GM12875 (cell line): ENCODE data around the gene ZNF844.
"Not testable (repeated sequence)": the region's sequence is repeated elsewhere in the genome, so short reads cannot be mapped to it uniquely, and the experiment has no call there.

ENCODE experiments used
- H3K4me3 ChIP-seq: one replicate; pipeline ENCODE4 v1.5.1; 2011; ENCODE audit warnings: low read depth, low read length, control low read depth
- CTCF ChIP-seq: IDR thresholded peaks from 2 replicates; pipeline ENCODE4 v1.5.1; 2011; ENCODE audit warnings: low read depth, mild to moderate bottlenecking, control low read depth, inconsistent platforms, low read length, moderate library complexity, borderline replicate concordance; ENCODE audit not compliant: insufficient read depth

ZNF844 gene

DNA sequence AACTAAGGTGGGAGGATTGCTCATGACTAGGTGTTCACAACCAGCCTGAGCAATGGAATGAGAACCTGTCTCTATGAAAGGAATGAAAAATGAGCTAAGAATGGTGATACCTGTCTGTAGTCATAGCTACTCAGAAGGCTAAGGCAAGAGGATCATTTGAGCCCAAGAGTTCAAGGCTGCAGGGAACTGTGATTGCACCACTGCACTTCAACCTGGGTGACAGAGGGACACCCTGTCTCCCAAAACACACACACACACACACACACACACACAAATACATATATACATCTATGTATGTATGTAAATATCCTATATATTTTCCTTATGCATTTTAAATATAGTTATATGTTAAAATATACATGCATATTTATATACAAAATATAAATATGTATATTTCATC lies 21.6 kb upstream of the ZNF844 start:
- no peak overlapping the region for H3K4me3 ChIP-seq
- no peak for TF ChIP-seq CTCF

DNA sequence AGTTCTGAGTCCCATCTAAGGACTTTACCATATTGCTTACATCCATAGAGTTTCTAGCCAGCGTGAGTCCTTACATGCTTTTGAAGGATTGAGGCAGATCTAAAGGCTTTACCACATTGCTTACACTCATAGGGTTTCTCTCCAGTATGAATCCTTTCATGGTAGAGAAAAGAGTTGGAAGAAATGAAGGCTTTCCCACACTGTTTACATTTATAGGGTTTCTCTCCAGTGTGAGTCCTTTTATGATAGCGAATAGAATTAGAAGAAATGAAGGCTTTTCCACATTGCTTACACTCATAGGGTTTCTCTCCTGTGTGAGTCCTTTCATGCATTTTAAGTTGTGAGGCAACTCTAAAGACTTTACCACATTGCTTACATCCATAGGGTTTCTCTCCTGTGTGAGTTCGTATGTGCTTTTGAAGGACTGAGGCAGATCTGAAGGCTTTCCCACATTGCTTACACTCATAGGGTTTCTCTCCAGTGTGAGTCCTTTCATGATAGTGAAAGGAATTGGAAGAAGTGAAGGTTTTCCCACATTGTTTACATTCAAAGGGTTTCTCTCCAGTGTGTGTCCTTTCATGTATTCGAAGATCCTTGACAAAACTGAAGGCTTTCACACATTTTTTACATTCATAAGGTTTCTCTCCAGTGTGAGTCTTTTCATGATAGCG lies 20.6 kb upstream of the ZNF844 start:
- no peak for TF ChIP-seq CTCF
- no peak overlapping the region for H3K4me3 ChIP-seq

- no peak overlapping the region for H3K4me3 ChIP-seq
- TF ChIP-seq CTCF, result no peak
Observed at GRCh38 chr19:12047868-12048267, 16.7 kb upstream of the ZNF844 start.

DNA sequence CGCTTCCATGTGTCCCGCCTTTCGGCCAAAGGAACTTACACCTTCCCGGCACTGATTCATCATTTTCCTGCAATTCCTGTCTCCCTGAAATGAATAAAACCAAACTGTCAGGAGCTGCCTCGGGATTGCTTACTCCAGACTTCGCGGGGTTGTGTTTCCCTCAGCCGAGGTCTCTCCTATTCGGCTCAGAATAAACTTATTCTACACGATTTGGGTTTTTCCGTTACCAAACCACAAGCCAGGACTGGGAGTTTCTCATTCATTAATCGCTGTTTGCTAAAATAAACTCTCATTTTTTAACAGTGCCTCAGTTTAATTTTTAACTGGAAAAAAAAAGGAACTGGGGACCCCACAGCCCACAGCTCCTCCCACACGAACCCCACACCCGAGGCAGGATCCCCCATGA lies 12.4 kb upstream of the ZNF844 start:
- peak overlapping the region; percentile 84 for H3K4me3 ChIP-seq
- no peak for TF ChIP-seq CTCF

DNA sequence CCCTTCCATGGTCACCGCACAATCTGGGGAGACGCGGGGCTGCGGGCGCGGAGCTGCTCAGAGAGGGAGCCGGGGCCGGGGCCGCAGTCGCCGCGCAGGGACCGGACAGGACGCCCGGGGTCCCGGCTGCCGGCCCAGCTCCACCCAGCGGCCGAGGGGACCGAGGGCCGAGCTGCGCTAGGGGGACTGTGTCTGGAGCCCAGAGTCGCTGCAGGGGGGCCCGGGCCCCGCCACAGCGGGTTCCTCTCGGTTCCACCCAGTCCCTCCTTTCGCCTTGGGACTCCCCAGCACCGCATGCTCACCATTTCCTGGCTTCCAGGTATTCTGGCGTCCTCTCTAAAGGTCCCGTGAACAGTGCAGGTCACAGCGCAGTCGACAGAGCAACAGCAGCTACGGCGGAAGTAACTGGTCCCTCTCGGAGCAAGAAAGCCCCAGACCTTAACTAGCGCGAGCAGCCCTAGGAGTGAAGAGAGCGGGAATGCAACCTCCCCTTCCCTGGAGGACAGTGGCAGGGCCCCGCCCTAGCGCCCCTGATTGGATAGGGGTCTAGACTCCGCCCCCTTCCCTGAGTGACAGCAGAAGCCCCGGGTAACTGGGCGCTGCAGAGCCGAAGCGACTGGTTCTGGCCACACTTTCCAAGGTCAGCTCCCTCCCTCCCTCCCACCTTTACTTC lies 11.9 kb upstream of the ZNF844 start, which contains the start of gene ZNF878:
ZNF878 (minus strand) TSS at position 465 of the 673 bp plus-strand sequence; CDS start at position 305, 160 bp downstream.
- peak within 1 kb of the TSS; percentile 84 for H3K4me3 ChIP-seq
- peak; percentile 35; the same call in 1 of the 2 replicates for TF ChIP-seq CTCF

DNA sequence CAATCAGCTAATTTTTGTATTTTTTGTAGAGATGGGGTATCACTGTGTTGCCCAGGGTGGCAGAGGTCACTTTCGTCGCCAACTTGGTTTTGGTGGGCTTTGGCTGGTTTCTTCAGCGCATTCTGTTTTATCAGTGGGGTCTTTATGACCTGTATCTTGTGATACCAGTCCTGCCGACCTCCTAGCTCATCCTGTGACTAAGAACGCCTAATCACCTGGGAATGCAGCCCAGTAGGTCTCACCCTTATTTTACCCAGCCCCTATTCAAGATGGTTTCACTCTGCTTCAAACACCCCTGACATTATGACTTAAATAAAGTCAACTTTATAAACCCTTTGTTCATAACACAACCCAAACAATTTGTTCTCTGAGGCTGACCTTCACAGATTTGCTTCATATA lies 8.7 kb upstream of the ZNF844 start:
- H3K4me3 ChIP-seq, result no peak overlapping the region
- TF ChIP-seq CTCF, result no peak

DNA sequence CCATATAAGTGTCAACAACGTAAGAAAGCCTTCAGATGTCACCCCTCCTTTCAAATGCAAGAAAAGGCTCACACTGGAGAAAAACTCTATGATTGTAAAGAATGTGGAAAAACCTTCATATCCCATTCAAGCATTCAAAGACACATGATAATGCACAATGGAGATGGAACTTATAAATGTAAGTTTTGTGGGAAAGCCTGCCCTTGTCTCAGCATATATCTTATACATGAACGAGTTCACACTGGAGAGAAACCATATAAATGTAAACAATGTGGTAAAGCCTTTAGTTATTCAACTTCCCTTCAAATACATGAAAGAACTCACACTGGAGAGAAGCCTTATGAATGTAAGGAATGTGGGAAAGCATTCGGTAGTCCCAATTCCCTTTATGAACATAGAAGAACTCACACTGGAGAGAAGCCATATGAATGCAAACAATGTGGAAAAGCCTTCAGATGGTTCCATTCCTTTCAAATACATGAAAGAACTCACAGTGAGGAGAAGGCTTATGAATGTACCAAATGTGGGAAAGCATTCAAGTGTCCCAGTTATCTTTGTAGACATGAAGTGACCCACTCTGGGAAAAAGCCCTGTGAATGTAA lies 11.1 kb downstream of the ZNF844 start:
- no peak overlapping the region for H3K4me3 ChIP-seq
- no peak for TF ChIP-seq CTCF

- H3K4me3 ChIP-seq, result not testable (repeated sequence)
Observed at GRCh38 chr19:12076331-12076730, 11.8 kb downstream of the ZNF844 start.
